Stimulated activated CD8-positive, alpha-beta memory T cell treated with anti-CD3 and anti-CD28 coated beads, Interleukin-15, amount 100 ng/mL, for 1 hour (primary cell): Measurements from ENCODE around the gene CHST15.
"Not testable (repeated sequence)": the region's sequence is repeated elsewhere in the genome, so short reads cannot be mapped to it uniquely, and the experiment has no call there.

ENCODE experiments used
- DNase-seq: peaks from one replicate; pipeline ENCODE4 v3.0.0-alpha.2; 2020; ENCODE audit warnings: low read depth

The CHST15 gene

GRCh38 chr10:124124123-124124768 lies 30.8 kb upstream of the CHST15 start:
- no peak for DNase-seq

GRCh38 chr10:124123156-124123555 lies 29.8 kb upstream of the CHST15 start:
- DNase-seq, result no peak

- no peak for DNase-seq
These were observed 28.8 kb upstream of the CHST15 start for GRCh38 chr10:124122211-124122610.

GRCh38 chr10:124120410-124121061 lies 27.1 kb upstream of the CHST15 start:
- DNase-seq, result no peak

- DNase-seq, result no peak
These were observed 26.5 kb upstream of the CHST15 start for GRCh38 chr10:124119946-124120345.

GRCh38 chr10:124119216-124119615 lies 25.8 kb upstream of the CHST15 start:
- DNase-seq, result no peak

GRCh38 chr10:124117833-124118232 lies 24.4 kb upstream of the CHST15 start:
- DNase-seq, result no peak

- DNase-seq, result no peak
These were observed 24.1 kb upstream of the CHST15 start for GRCh38 chr10:124117511-124117785.

- no peak for DNase-seq
These were observed 23.5 kb upstream of the CHST15 start for GRCh38 chr10:124116771-124117510.

GRCh38 chr10:124114696-124115095 lies 21.3 kb upstream of the CHST15 start:
- DNase-seq, result no peak

GRCh38 chr10:124112891-124113580 lies 19.6 kb upstream of the CHST15 start:
- DNase-seq, result no peak

- DNase-seq, result no peak
These were observed 17.5 kb upstream of the CHST15 start for GRCh38 chr10:124110882-124111281.

GRCh38 chr10:124109261-124109660 lies 15.9 kb upstream of the CHST15 start:
- no peak for DNase-seq

GRCh38 chr10:124107072-124107471 lies 13.7 kb upstream of the CHST15 start:
- DNase-seq, result no peak

GRCh38 chr10:124106241-124106879 lies 13.0 kb upstream of the CHST15 start:
- DNase-seq, result no peak

- no peak for DNase-seq
These were observed 12.2 kb upstream of the CHST15 start for GRCh38 chr10:124105594-124105993.

- no peak for DNase-seq
These were observed 11.6 kb upstream of the CHST15 start for GRCh38 chr10:124105045-124105444.

GRCh38 chr10:124104011-124104627 lies 10.7 kb upstream of the CHST15 start:
- no peak for DNase-seq

- DNase-seq, result no peak
These were observed 8.0 kb upstream of the CHST15 start for GRCh38 chr10:124101351-124101750.

- not testable (repeated sequence) for DNase-seq
These were observed 7.3 kb upstream of the CHST15 start for GRCh38 chr10:124100651-124101050.

GRCh38 chr10:124100124-124100523 lies 6.7 kb upstream of the CHST15 start:
- DNase-seq, result no peak

GRCh38 chr10:124099604-124100003 lies 6.2 kb upstream of the CHST15 start:
- no peak for DNase-seq
